HepG2 (cell line): Measurements from ENCODE around the gene FGF14. TPM values are rescaled to one million over a fixed set of nuclear protein-coding genes. Genes with fewer than 3 reads are reported as not detected.

ENCODE experiments used
- ATAC-seq: fragments of 200-7000 bp; cut with Tn5 transposase; 3 replicates; pipeline ENCODE4 v1.9.1; 2020; ENCODE audit warnings: mild to moderate bottlenecking, moderate library complexity
- BruUV-seq: library from RNA; stranded (reverse); fragments of 400-500 nt; replicated peaks from 2 replicates; lab custom pipeline; 2021; lab: Mats Ljungman, UMichigan
- CTCF ChIA-PET: fragments of 300-600 bp; formaldehyde crosslinking; extraction: SDS; loops from one replicate; lab custom pipeline; 2021; ENCODE audit warnings: low total read pairs, inconsistent platforms, low intra/inter-chr PET ratio; lab: Yijun Ruan, JAX
- POLR2A ChIA-PET: fragments of 350-600 bp; sonication (Branson Sonifier 250); formaldehyde crosslinking; loops from one replicate; lab custom pipeline; 2020; ENCODE audit warnings: antibody characterized with exemption, inconsistent platforms; lab: Yijun Ruan, JAX
- DNase-seq: peaks from one replicate; pipeline ENCODE4 v3.0.0-alpha.2; 2015; ENCODE audit warnings: low spot score
- FAIRE-seq: peaks from 3 replicates; lab custom pipeline; 2011; peaks lifted over from hg19 to GRCh38; lab: Jason Lieb, UNC
- H2AFZ ChIP-seq: one replicate; pipeline ENCODE4 v1.6.1; 2011; ENCODE audit warnings: low read length, inconsistent platforms
- H3K27ac ChIP-seq: fragments of 300-600 bp; 3 replicates; pipeline ENCODE4 v1.8.0; 2011; ENCODE audit warnings: mixed run types, mild to moderate bottlenecking, mixed read lengths, low read length, inconsistent platforms; ENCODE audit not compliant: insufficient read depth; ENCODE audit errors: extremely low read length
- H3K27me3 ChIP-seq, 2 experiments: fragments of 200-600 bp in 1 of 2; 2 replicates in 1 of 2; 3 replicates in 1 of 2; pipeline versions ENCODE4 v1.6.0 to v1.8.0; 2011; ENCODE audit warnings: low read length in 2 of 2, mild to moderate bottlenecking in 2 of 2, moderate library complexity in 2 of 2, inconsistent platforms in 1 of 2; ENCODE audit not compliant: insufficient read depth in 2 of 2, control insufficient read depth in 1 of 2
- H3K36me3 ChIP-seq, 2 experiments: fragments of 200-600 bp in 1 of 2; replicated peaks in 1 of 2; 2 replicates in 1 of 2; 3 replicates in 1 of 2; pipeline versions ENCODE4 v1.5.1 to v1.8.0; 2011; ENCODE audit warnings: low read length in 2 of 2, inconsistent platforms in 1 of 2; ENCODE audit not compliant: insufficient read depth in 2 of 2, control insufficient read depth in 1 of 2
- H3K4me1 ChIP-seq: 2 replicates; pipeline ENCODE4 v1.5.1; 2012; ENCODE audit warnings: low read length, inconsistent platforms; ENCODE audit not compliant: insufficient read depth
- H3K4me2 ChIP-seq: 2 replicates; pipeline ENCODE4 v1.6.0; 2011; ENCODE audit warnings: low read depth, low read length, inconsistent platforms
- H3K4me3 ChIP-seq, 3 experiments: fragments of 200-600 bp in 1 of 3; sonication (generic), shearing (Covaris generic) in 1 of 3; replicated peaks in 1 of 3; 2 replicates each; pipeline ENCODE4 v1.5.1; 2011 to 2016; ENCODE audit warnings: low read length in 3 of 3, inconsistent platforms in 2 of 3, low read depth in 2 of 3, mild to moderate bottlenecking in 2 of 3, control low read depth in 1 of 3, mixed read lengths in 1 of 3; ENCODE audit not compliant: insufficient read depth in 1 of 3
- H3K79me2 ChIP-seq: one replicate; pipeline ENCODE4 v1.6.1; 2011; ENCODE audit warnings: low read length, inconsistent platforms; ENCODE audit not compliant: insufficient read depth
- H3K9ac ChIP-seq: 2 replicates; pipeline ENCODE4 v1.6.0; 2011; ENCODE audit warnings: mild to moderate bottlenecking, low read depth, low read length, inconsistent platforms; ENCODE audit not compliant: insufficient read depth
- H3K9me3 ChIP-seq: 2 replicates; pipeline ENCODE4 v1.5.1; 2012; ENCODE audit warnings: mild to moderate bottlenecking, low read length
- H4K20me1 ChIP-seq: 2 replicates; pipeline ENCODE4 v1.6.0; 2011; ENCODE audit warnings: inconsistent platforms, mild to moderate bottlenecking, low read length, moderate library complexity; ENCODE audit not compliant: insufficient read depth
- CAMTA2 ChIP-seq: sonication (generic); formaldehyde crosslinking; IDR thresholded peaks from 2 replicates; pipeline ENCODE4 v1.4.0; 2020; ENCODE audit warnings: mild to moderate bottlenecking, missing genetic modification reagents, borderline replicate concordance
- ELF3 ChIP-seq: IDR thresholded peaks from 2 replicates; pipeline ENCODE4 v1.6.1; 2016; ENCODE audit warnings: missing genetic modification reagents, missing compliant biosample characterization
- FOXP4 ChIP-seq: sonication (generic); formaldehyde crosslinking; IDR thresholded peaks from 2 replicates; pipeline ENCODE4 v1.4.0; 2020; ENCODE audit warnings: missing genetic modification reagents
- MTF2 ChIP-seq: sonication (generic); formaldehyde crosslinking; IDR thresholded peaks from 2 replicates; pipeline ENCODE4 v1.5.0; 2020; ENCODE audit warnings: missing genetic modification reagents, borderline replicate concordance
- NR2F6 ChIP-seq, 2 experiments: IDR thresholded peaks; 2 replicates each; pipeline ENCODE4 v1.6.1; 2016; ENCODE audit warnings: antibody characterized with exemption in 1 of 2, mild to moderate bottlenecking in 1 of 2
- PHF5A ChIP-seq: IDR thresholded peaks from one replicate; pipeline ENCODE4 v1.6.1; 2018; ENCODE audit warnings: low read depth, missing genetic modification reagents; ENCODE audit not compliant: unreplicated experiment
- PLSCR1 ChIP-seq: sonication (generic); formaldehyde crosslinking; IDR thresholded peaks from 2 replicates; pipeline ENCODE4 v1.5.0; 2020; ENCODE audit warnings: missing genetic modification reagents, mild to moderate bottlenecking, borderline replicate concordance
- PRDM4 ChIP-seq: sonication (generic); formaldehyde crosslinking; IDR thresholded peaks from 2 replicates; pipeline ENCODE4 v1.9.0; 2021; ENCODE audit warnings: missing genetic modification reagents, borderline replicate concordance
- REST ChIP-seq, 2 experiments: IDR thresholded peaks; 2 replicates each; pipeline ENCODE4 v1.6.1; 2011 to 2012; ENCODE audit warnings: low read length in 2 of 2, borderline replicate concordance in 1 of 2, low read depth in 1 of 2, mild to moderate bottlenecking in 1 of 2, moderate library complexity in 1 of 2
- in situ Hi-C: cut with HindIII; loops from 2 replicates; pipeline ENCODE4 v1.10.0; 2017; ENCODE audit warnings: low pct_unique_long_range_greater_than_20kb; ENCODE audit not compliant: extremely low pct_ligation_motif_present
- intact Hi-C: fragments of 100-400 bp; cut with micrococcal nuclease; formaldehyde crosslinking; loops from one replicate; pipeline ENCODE4 v1.10.0; 2022; ENCODE audit not compliant: unreplicated experiment
- polyA plus RNA-seq, 8 experiments: library from polyadenylated mRNA; depleted of rRNA in 3 of 8; stranded (reverse) in 7 of 8; unstranded in 1 of 8; fragments of >200 nt; fragmentation: Illumina TruSeq in 4 of 8; extraction: Trizol in 4 of 8; gene quantifications; 2 replicates each; pipeline versions ENCODE4 v1.2.1 to v1.2.3, GENCODE V29; 2011 to 2016; ENCODE audit warnings: low read depth in 4 of 8, missing spikeins in 1 of 8, mixed read lengths in 1 of 8; ENCODE audit not compliant: insufficient read depth in 1 of 8
- total RNA-seq, 5 experiments: library from RNA; depleted of rRNA; stranded (reverse); fragments of >200 nt; fragmentation: Illumina TruSeq; extraction: Trizol; gene quantifications; 2 replicates each; pipeline ENCODE4 v1.2.3, GENCODE V29; 2016; ENCODE audit warnings: low read depth in 1 of 5

Gene FGF14
- total and polyA plus RNA-seq, 2 of the 13 experiments (the other 11 are each of a cell fraction or from before 2014, with no cell fraction given) = not detected

GRCh38 chr13:101784313-101784712, 617.5 kb downstream of the FGF14 start (continued):
- TF ChIP-seq FOXP4 (CRISPR knock-in tag) = no peak

GRCh38 chr13:101783554-101783953, 618.3 kb downstream of the FGF14 start:
- intact Hi-C loops (no loop called here), in situ Hi-C loops (loop anchor here (25.0 kb wide), 1 partner anchor 779 kb away; no protein-coding TSS in a partner anchor)
- H3K27me3 ChIP-seq = no peaks in the 10 kb centered on the region; a peak in 1 of 5 replicates
- no peak overlapping the region for H3K27ac ChIP-seq
- BruUV-seq = no TSS peak
- ATAC-seq (no peak), DNase-seq (no peak), FAIRE-seq (no peak)
- no peaks in the 10 kb centered on the region for H3K4me1 ChIP-seq
- H3K9me3 ChIP-seq = no peaks in the 10 kb centered on the region
- no peaks in the 10 kb centered on the region for H4K20me1 ChIP-seq
- POLR2A ChIA-PET = no interaction called here
- no peak overlapping the region for H2AFZ ChIP-seq
- no peaks in the 10 kb centered on the region for H3K79me2 ChIP-seq
- CTCF ChIA-PET = no interaction called here
- no peak overlapping the region for H3K4me3 ChIP-seq
- no peaks in the 10 kb centered on the region for H3K36me3 ChIP-seq
- H3K9ac ChIP-seq = no peak overlapping the region
- no peak overlapping the region for H3K4me2 ChIP-seq
- TF ChIP-seq MTF2 (CRISPR knock-in tag) = no peak
- no peak for TF ChIP-seq PLSCR1
- TF ChIP-seq NR2F6 (IDR thresholded peaks at IDR 0.05) = no peak
- TF ChIP-seq NR2F6 (CRISPR knock-in tag; IDR thresholded peaks at IDR 0.05) = no peak
- TF ChIP-seq PHF5A (CRISPR knock-in tag) = no peak
- TF ChIP-seq CAMTA2 (CRISPR knock-in tag) = no peak
- TF ChIP-seq ELF3 = no peak
- TF ChIP-seq REST (IDR thresholded peaks at IDR 0.05; ENCODE audit: borderline replicate concordance in 1 of 2, low read depth in 1 of 2, low read length in 2 of 2) = no peak
- no peak for TF ChIP-seq PRDM4
